HG03558 (cell line): ENCODE results near the gene DTHD1.

Experiments used
- ATAC-seq: cut with Tn5 transposase; IDR thresholded peaks from one replicate; pipeline ENCODE4 v1.9.1; 2021; ENCODE audit warnings: moderate number of reproducible peaks; ENCODE audit not compliant: unreplicated experiment; ENCODE audit errors: extremely low read depth

Gene DTHD1

DNA sequence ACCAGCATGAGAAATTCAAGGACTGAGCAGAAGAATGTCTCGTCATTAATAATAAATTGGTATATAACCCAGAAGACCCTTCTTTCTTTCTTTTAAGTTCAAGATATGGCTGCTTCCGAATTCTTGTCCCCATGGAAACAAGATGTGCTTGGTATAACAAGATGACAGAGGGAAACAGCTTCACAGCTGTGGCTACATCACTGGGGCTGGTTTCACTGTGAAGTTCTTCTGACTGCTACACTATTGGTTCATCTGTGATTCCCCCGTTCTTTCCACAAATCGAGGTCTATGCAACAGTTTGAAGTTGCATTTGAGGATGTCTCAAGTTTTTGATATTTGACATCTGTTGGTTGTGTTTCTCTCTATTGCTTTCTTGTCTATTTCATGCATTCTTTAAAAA is 12.3 kb upstream of the DTHD1 start:
- ATAC-seq, result no peak

DNA sequence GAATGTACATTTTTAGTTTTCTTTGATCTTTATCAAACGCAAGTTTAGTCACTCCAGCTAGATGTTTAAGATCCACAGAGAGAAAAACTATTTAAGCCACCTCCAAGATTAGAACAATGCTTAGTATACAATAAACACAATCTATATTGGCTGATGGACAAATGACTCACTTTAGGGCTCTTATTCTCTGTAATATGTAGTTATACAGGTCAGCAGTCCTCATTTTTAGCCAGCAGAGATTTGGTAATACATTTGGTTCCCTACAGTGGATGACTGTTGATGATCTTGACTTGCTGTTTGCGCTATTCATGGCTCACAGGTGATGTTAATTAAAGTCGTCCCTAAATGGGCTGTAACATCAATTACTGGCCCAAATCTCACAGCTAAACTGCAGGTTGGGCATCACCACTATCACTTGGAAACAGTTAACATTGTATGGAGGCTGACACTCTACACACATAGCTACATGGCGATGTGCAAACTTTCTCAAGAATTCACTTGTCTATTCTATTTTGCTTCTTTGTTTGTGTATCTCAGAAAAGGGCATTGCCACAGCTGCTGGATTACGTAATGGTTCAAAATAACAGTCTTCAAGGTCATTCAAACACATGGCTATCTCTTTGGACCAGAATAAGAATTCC is 11.8 kb upstream of the DTHD1 start:
- ATAC-seq, result no peak

DNA sequence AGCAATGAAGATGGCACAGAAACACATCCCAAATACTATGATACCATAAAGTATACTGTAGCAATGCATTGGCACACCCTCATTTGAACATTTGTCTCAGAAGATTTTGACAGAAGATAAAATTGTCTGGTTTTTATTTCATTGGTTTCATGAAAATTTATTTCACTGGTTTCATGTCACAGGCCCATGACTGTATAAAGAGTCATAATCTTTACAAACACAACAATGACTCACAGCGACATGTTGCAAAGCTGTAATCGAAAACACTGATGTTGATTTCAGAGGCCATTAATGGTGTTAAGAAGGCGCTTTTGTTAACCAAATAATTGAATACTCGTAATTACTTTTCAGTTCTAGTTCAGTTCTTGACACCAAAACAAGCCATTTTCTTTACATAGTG is 8.1 kb upstream of the DTHD1 start:
- ATAC-seq, result no peak

DNA sequence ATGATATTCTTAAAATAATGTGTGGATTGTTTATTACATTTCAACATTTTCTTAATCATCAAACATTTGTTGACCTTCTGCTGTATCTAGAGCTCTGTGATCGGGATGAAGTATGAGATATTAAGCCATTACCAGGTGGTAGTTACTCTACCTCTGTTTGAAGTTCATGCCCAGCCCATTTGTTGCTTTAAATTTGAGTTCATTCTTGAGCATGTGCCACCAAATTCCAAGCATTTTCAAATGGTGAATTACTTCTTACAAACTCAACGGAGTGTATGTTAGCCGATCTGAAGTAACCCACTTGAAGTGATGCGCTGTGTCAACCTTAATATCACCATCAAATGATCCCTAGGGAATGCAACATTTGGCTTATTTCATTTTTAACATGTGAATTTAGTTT is 7.3 kb upstream of the DTHD1 start:
- no peak for ATAC-seq

DNA sequence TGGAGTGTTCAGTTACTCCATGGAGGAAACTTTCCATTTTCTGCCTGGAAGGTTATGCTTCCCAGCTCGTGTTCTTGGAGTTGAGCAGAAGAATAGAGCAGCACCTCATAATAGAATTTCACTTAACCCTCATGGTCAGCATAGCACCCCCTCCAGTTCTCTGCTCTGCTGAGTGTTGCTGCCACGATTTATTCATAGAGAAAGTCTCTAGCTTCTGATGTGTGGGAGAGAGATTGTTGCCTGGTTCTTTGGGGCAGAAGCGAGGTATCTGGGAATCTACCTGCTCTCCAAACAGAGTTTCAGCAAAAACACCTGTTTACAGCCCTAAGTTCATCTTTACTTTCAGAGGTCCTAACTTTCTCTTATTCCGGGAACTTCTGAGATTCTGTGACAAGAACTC is 3.9 kb upstream of the DTHD1 start:
- ATAC-seq, result no peak

DNA sequence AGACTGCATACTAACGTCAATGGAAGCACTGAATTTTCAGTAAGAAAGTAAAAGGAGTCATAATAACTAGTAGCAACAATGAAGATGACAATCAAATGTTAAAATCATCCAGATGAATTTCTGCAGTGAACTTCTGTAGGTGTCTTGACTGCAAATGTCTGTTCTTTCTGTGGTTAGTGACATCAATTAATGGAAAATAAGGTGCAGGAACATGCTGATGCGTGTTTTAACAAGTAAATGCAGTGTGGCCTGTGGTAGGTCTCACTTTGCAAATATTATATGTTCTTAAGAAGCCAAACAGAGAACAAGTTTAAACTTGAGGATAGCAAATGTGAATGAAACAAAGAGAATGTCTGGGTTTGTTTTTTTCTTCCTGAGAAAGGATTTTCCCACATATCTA is 2.6 kb upstream of the DTHD1 start:
- ATAC-seq, result no peak

DNA sequence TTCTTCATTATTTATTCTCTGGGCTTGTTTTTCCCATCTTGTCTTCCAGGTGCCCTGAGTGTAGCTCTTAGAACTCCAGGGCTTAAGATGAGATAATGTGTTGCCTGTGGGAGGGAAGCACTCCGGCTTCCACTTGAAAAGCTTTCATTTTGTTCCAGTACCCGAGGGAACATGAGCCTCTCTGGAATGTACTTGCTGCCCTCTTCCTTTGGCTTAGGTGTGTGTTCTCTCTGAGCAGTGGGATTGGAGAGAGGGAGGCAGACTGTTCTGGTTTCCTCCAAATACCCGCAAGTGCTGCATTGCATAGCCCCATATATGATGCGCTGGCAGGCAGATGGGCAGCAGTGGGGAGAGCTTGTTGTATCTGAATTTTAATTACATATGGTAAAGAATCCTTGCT is 861 bp upstream of the DTHD1 start:
- ATAC-seq, result no peak

DNA sequence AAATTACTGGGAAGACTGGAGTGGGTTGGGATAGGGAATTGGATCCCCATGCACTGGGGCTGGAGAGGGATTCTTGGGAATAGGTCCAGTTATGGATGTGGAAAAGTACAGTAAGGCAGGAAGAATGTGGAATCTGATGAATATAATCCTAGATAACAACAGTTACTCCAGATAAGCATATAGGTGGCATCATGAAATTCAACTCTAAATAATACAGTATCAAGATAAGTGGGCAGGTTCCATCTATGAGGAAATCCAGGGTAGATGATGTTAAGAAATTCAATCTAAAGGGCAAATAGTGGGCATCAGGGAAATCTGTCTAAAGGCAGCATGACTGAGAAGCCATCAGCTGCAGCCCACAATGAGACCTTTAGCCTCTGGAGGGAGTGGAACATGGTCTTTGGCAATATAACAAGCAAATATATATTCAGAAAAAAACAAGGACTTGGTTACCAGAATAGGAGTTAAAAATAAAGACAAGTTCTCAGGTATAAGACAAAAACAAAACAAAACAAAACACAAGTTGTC is 1.2 kb downstream of the DTHD1 start:
- ATAC-seq, result no peak

DNA sequence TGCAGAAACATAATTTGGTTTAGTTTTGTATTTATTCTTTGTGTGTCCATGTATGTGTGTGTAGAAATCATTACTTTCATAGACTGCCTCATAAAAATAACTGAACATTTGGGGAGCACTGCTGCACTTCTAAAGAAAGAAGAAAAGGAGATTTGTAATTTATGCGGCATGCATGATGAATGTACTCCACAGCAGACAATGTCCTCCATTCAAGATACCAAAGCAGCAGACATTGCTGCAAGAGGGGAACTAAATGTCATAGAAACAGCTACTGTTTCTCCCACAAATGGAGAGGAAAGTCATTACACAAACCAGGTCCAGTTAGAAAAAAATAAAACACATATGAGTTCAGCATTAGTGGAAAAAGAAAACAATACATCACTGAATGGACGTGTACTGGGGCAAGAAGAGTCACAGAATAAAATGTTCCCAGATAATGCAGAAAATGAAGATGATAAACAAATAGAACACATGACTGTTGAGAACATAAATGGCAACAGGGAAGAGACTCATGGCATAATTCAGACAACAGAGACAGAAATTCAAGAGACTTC is 2.6 kb downstream of the DTHD1 start:
- no peak for ATAC-seq

DNA sequence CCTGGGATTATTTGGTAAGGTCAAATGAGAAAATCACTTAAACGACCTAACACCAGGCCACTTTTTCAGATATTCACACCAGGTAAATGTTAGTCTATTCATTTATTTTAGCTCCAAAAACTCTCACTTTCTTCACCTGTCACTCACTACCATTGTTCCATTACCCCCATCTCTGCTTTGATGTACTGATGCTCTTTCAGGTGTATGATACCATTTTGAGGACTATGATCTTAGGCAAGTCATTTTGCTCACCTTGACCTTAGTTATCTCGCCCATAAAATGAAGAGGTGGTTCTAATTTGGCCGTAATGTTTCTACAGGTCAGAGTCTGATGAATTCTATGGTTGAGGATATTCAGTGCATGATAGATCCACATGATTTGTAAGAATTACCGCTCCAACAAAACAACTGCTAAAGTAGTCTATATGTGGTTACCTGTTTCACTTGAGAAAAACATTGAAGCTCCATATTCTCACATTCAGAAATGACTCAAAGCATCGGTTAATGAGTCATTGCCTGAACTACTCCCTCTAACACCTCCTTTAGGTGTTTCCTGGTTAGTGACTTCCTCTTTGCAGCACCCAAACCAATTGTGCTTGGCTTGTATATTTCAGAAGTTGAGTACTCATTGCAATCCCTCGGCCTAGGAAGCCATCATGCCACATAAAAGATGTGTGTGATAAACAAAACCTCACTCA is 4.5 kb downstream of the DTHD1 start:
- ATAC-seq, result peak; percentile 97

DNA sequence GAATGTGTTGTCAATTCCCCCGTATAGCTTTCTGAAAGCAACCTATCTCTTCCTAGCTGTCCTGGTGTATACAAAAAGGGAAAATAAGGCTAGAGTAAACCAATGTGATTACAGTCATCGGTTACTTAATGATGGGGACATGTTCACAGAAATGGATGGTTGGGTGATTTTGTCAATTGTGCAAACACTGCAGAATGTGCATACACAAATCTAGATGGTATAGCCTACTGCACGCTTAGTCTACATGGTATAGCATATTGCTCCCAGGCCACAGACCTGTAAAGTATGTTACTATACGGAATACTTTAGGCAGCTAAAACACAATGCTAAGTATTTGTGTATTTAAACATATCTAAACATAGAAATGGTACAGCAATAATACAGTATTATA is 5.1 kb downstream of the DTHD1 start:
- no peak for ATAC-seq

DNA sequence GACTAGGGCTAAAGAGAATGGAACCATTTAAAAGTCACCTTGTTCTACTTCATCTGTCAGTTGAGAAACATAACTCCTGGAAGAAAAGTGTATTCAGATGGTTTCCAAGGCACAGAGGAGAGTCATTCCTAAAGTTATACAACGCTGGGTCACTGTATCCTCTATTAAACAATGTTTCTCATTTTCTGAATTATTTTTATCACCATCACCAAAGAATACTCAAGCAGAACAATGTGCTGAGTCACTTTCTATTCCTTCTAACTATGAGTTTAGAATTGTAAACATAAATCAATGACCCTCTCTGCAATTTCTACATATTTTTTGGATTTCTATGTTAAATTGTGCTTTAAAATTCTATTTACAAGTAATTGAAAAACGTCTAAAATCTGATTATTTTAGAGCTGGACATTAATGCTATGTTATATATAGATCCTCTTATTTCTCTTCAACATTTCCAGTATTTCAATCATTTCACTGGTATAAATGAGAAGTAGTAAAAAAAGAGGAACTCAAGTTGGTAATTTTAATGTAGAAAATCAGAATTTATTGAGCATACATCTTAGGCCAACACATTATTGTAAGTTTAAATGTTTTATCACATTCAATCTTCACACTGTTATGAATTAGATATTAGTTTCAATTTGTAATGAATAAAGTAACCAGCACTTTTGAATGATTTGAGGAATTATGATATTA is 7.5 kb downstream of the DTHD1 start:
- ATAC-seq, result no peak

DNA sequence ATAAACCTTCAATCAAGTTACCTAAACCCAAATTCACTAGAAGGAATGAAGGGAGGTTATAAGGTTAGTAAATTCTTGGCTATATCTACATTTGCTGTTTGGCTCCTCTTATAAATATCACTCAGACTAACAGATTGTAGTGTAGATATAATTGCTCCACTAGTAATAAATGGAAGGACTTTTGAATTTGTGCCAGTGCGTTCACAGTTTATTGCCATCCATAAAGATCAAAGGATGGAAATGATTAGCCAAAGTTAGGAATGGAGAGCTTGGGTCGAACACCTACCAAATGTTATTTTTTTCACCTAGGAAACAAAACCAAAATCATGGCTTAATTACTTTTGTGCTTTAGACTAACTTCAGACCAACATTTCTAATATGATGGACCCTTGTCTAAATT is 9.2 kb downstream of the DTHD1 start:
- no peak for ATAC-seq

DNA sequence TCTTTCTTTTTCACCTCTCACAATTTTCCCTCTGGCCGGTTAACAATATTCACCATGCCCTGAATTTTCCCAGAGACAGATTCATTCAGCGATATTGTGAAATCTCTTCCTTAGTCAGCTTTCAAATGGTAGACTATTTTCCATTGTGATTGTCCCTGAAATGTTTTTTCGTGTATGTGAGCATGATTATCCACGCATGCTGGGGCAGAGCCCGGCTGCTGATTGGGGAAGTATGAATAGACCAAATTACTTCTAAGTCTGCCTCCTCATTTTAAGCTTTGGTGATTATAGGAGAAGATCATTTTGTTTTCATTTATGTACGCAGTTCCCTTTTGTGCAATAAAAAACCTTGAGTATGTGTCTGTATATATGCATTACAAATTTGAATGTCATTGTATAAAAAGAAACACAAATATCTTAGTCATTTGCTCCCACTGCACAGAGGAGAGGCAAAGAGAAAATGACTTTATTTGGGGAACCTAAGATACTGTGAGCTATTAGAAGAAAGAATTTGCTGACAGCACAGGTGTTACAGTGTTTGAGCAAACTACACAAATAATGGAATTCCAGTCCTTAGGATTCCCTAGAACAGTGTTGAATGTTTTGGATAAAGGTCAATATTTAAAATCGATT is 11.3 kb downstream of the DTHD1 start:
- ATAC-seq, result no peak

DNA sequence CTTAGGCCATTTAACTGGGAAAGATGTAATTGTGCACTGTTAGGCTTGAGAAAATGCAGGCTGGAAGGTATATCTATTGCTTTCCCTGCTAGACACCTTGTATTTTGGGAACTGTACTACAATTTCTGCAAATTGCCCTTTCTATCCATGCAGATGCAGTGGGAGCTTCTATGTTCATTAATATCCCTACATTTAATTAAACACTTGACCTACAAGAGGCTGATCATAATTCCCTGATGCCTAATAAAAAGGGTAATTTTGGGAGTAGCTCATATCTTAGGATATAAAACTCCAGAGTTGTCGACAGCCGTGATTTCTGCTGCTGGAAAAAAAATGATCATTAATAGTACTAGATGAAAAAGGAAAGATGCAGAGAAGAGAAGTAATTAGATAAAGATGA is 19.7 kb downstream of the DTHD1 start:
- no peak for ATAC-seq

DNA sequence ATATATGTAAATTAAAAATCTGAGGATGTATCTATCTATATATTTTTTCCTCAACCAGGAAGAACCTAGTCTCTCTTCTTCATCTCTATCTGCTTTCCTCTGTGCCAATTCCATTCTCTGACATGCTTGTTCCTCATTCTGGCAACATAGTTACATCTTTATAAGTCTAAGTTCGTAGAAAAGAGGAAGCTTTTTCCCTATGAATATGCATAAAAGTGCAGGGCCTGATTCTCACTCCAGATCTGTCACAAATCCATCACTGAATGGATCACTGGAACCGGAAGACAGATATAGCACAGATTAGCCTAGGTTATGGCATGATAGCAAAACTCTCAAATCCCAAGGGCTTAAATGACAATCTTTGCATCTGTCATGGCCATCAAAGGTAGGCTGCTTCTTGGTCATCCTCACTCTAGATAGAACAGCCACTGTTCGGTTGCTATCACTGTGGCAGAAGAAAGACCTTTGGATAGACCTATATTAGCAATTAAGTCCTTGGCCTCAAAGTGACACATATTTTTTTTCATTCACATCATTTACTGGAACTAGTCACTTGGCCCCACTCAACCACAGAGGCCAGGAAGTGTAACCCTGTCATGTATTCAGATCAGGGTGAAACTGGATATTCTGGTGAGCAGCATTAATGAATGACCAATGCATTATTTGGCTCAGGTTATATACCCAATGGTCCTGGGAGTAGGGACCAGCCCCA is 22.2 kb downstream of the DTHD1 start:
- peak; percentile 78 for ATAC-seq

DNA sequence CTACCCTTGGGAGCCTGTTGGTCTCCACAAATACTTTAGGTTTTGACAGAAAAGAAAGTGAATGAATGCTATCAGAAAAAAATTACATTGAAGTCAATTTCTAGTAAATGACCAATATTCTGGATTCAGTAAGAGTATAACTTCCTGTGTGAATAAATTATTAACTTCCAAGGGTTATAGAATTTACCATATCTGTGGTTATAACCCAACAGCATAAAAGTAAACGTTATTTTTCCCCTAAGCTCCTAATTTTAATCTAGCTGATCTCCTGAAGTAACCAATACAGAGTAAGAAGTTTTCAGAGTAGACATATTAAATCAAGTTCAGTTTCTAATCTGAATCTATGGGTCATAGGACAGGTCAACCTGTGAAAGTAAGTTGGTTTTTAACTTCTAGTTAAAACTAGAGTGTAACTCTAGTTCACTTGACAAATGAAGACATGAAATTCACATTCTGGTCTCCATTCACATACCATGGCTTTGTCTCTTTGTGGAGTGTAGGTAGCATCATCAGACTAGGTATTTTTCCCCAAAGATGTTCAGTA is 22.8 kb downstream of the DTHD1 start:
- ATAC-seq, result peak; percentile 28

DNA sequence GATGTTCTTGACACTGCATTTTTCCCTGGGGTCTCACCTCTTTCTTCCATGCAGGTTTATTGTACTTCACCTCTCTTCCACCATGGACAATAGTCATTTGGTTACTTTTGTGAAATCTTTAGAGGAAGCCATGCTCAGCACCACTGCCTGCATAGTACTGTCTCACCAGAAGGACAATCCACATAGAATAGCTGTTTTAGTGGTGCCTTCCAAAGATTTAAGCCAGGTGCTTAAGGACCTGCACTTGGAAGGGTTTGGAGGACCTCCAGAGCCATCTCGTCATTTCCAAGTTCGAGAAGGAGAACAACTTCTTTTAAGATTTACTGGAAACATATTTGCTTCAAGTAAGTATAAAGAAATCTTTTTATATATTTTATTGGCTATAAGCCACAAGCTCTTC is 26.7 kb downstream of the DTHD1 start:
- ATAC-seq, result no peak

DNA sequence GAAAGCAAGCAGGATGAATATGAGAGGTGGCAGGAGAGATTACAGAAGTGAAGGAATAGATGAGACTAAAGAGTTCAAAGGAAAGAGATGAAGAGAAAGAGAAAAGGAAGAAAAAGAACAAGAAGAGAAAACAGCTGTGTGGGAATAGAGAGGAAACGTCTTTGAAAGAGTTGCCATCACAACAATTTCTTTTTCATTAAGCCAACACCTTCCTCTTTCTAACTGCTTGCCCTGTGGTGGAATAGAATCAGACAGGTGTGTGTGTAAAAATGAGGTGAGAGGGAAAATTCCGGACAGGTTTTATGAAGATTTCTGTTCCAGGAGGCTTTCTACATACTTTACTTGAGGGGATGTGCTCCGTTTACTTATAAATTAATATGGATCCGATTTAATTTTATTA is 28.8 kb downstream of the DTHD1 start:
- ATAC-seq, result no peak

DNA sequence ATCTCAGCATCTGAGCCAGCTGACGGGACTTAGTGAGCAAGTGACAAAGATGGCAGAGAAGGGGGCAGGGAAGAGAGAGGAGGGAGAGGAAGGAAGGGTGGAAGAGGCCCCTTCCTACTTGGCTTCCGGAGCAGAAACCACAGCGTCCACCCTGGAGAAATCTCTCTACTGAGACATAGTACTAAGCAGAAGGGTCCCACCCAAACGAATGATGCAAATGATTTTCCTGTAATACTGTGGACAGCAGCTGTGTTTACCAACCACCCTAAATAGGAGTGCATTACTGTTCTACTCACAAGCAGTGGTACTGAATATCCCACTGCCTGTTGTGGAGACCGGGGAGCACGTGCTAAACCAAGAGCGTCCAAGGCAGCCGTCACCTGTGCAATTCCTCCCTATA is 29.4 kb downstream of the DTHD1 start:
- ATAC-seq, result peak; percentile 63
